ENCODE results near the gene ELP6. TPM values are rescaled to one million over a fixed set of nuclear protein-coding genes. Genes with fewer than 3 reads are reported as not detected.

ELP6 gene
- total RNA-seq, 1 experiment from 2014 or later: 62.0 TPM

- H3K4me3 Mint-ChIP-seq: no peak overlapping the region
- no peaks in the 10 kb centered on the region for H3K4me1 Mint-ChIP-seq
- ChIA-PET POLR2A (interaction anchor here (0.7 kb wide), 1 partner anchor 76 kb away, joined by 7 read pairs; no protein-coding TSS in a partner anchor), CTCF (no interaction called here)
- no peak for ATAC-seq
- H3K27ac Mint-ChIP-seq: no peak overlapping the region
- H3K27me3 Mint-ChIP-seq (ENCODE audit: low read depth): no peaks in the 10 kb centered on the region
- H3K36me3 Mint-ChIP-seq: peaks cover 42% of the 10 kb centered on the region
- no peak for DNase-seq (ENCODE audit: low spot score)
- H3K9me3 Mint-ChIP-seq: no peaks in the 10 kb centered on the region
- TF ChIP-seq NFATC4 (CRISPR knock-in tag; IDR thresholded peaks at IDR 0.05): no peak
- TF ChIP-seq, protein P1, sequence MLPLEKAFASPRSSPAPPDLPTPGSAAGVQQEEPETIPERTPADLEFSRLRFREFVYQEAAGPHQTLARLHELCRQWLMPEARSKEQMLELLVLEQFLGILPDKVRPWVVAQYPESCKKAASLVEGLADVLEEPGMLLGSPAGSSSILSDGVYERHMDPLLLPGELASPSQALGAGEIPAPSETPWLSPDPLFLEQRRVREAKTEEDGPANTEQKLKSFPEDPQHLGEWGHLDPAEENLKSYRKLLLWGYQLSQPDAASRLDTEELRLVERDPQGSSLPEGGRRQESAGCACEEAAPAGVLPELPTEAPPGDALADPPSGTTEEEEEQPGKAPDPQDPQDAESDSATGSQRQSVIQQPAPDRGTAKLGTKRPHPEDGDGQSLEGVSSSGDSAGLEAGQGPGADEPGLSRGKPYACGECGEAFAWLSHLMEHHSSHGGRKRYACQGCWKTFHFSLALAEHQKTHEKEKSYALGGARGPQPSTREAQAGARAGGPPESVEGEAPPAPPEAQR (CRISPR knock-in tag; IDR thresholded peaks at IDR 0.05): no peak
- no peak for TF ChIP-seq ZNF121 (CRISPR knock-in tag; IDR thresholded peaks at IDR 0.05)
- no peak for TF ChIP-seq OVOL2 (CRISPR knock-in tag; IDR thresholded peaks at IDR 0.05; ENCODE audit: borderline replicate concordance)
Measured at GRCh38 chr3:47495886-47496285, 17.6 kb downstream of the ELP6 start.

DNA sequence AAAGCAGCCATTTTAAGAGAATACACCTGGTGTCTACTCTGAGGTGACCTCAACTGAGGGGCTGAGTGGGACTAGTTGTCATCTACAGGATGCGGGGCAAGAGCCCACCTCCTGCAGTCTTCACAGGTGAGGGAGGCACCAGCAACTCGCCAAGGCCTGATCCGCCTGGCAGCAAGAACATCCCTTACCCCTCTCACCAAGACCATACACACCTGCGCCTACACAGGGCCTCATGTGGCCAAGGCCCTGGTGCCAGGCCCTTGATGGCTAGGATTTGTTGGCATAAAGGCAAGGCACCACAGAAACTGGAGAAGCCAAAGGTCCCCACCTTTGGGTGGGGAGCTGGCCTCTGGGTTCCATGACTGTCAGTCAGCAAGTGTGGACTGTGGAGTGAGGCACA lies 18.4 kb downstream of the ELP6 start:
- no peaks in the 10 kb centered on the region for H3K4me1 Mint-ChIP-seq
- no peaks in the 10 kb centered on the region for H3K27me3 Mint-ChIP-seq (ENCODE audit: low read depth)
- DNase-seq (ENCODE audit: low spot score): no peak
- peaks cover 37% of the 10 kb centered on the region for H3K36me3 Mint-ChIP-seq
- TF ChIP-seq RORB (CRISPR knock-in tag; IDR thresholded peaks at IDR 0.05) (no peak), GRHL2 (CRISPR knock-in tag; IDR thresholded peaks at IDR 0.05; ENCODE audit: insufficient replicate concordance, severe bottlenecking) (no peak), TCF7 (CRISPR knock-in tag; IDR thresholded peaks at IDR 0.05; ENCODE audit: low read depth) (no peak), TP53 (CRISPR knock-in tag; IDR thresholded peaks at IDR 0.05) (no peak), E2F1 (CRISPR knock-in tag; IDR thresholded peaks at IDR 0.05) (no peak), AR (CRISPR knock-in tag; IDR thresholded peaks at IDR 0.05) (no peak)
- TF ChIP-seq, protein P2, sequence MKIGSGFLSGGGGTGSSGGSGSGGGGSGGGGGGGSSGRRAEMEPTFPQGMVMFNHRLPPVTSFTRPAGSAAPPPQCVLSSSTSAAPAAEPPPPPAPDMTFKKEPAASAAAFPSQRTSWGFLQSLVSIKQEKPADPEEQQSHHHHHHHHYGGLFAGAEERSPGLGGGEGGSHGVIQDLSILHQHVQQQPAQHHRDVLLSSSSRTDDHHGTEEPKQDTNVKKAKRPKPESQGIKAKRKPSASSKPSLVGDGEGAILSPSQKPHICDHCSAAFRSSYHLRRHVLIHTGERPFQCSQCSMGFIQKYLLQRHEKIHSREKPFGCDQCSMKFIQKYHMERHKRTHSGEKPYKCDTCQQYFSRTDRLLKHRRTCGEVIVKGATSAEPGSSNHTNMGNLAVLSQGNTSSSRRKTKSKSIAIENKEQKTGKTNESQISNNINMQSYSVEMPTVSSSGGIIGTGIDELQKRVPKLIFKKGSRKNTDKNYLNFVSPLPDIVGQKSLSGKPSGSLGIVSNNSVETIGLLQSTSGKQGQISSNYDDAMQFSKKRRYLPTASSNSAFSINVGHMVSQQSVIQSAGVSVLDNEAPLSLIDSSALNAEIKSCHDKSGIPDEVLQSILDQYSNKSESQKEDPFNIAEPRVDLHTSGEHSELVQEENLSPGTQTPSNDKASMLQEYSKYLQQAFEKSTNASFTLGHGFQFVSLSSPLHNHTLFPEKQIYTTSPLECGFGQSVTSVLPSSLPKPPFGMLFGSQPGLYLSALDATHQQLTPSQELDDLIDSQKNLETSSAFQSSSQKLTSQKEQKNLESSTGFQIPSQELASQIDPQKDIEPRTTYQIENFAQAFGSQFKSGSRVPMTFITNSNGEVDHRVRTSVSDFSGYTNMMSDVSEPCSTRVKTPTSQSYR (CRISPR knock-in tag; IDR thresholded peaks at IDR 0.05): no peak
- POLR2A ChIA-PET: no interaction called here
- no peak for ATAC-seq
- H3K4me3 Mint-ChIP-seq: no peak overlapping the region
- no peak overlapping the region for H3K27ac Mint-ChIP-seq
- CTCF ChIA-PET: interaction anchor here (0.8 kb wide), 1 partner anchor 7 kb away, joined by 4 read pairs; no protein-coding TSS in a partner anchor
- H3K9me3 Mint-ChIP-seq: no peaks in the 10 kb centered on the region

DNA sequence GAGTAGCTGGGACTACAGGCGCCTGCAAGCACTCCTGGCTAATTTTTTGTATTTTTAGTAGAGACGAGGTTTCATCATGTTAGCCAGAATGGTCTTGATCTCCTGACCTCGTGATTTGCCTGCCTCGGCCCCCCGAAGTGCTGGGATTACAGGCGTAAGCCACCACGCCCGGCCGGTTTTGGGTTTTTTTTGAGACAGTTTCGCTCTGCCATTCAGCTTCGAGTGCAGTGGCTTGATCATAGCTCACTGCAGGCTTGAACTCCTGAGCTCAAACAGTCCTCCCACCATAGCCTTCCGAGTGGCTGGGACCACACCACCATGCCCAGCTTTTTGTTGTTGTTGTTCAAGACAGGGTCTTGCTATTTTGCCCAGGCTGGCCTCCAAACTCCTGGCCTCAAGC lies 21.7 kb downstream of the ELP6 start:
- CTCF ChIA-PET: interaction anchor here (1.3 kb wide), 1 partner anchor 9 kb away, joined by 4 read pairs; no protein-coding TSS in a partner anchor
- DNase-seq (ENCODE audit: low spot score) (no peak), ATAC-seq (no peak)
- Mint-ChIP-seq H3K27me3 (ENCODE audit: low read depth) (no peaks in the 10 kb centered on the region), H3K4me1 (no peaks in the 10 kb centered on the region), H3K4me3 (no peak overlapping the region), H3K9me3 (no peaks in the 10 kb centered on the region), H3K27ac (no peak overlapping the region), H3K36me3 (peaks cover 23% of the 10 kb centered on the region)
- TF ChIP-seq TCF7 (CRISPR knock-in tag; IDR thresholded peaks at IDR 0.05; ENCODE audit: low read depth) (no peak), ZNF121 (CRISPR knock-in tag; IDR thresholded peaks at IDR 0.05) (0 out of 2 replicates have a peak, but pooled peaks have one; percentile 30), CREM (CRISPR knock-in tag; IDR thresholded peaks at IDR 0.05) (no peak), ZNF317 (CRISPR knock-in tag; IDR thresholded peaks at IDR 0.05; ENCODE audit: borderline replicate concordance, low read depth) (no peak), RELA (CRISPR knock-in tag; IDR thresholded peaks at IDR 0.05; ENCODE audit: borderline replicate concordance) (no peak)
- TF ChIP-seq, protein P3, sequence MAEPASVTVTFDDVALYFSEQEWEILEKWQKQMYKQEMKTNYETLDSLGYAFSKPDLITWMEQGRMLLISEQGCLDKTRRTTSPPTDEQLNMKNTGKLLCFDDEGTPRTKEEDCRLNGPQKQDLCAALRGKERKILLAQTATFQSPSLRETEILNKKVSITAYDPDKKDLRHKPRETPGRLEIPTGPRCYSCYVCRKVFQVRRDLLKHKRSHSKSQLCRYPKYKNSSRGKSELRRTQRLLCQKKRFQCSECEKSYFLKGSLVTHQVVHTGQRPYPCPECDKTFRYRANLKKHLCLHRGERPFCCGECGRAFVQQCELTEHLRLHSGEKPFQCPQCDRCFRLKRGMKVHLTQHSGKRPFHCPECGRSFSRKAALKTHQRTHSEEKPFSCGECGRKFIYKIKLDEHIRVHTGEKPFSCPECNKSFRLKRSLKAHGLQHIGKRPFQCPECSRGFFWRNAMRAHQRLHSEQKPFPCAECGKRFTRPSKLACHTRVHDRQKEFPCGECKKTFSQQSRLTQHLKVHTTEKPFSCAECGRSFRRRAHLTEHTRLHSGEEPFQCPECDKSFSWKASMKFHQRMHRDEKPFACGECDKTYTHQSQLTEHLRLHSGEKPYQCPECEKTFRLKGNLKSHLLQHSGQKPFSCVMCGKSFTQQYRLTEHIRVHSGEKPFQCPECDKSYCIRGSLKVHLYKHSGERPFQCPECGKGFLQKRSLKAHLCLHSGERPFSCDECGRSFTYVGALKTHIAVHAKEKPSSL (CRISPR knock-in tag; conservative IDR thresholded peaks at IDR 0.05): no peak
- TF ChIP-seq, protein P4, sequence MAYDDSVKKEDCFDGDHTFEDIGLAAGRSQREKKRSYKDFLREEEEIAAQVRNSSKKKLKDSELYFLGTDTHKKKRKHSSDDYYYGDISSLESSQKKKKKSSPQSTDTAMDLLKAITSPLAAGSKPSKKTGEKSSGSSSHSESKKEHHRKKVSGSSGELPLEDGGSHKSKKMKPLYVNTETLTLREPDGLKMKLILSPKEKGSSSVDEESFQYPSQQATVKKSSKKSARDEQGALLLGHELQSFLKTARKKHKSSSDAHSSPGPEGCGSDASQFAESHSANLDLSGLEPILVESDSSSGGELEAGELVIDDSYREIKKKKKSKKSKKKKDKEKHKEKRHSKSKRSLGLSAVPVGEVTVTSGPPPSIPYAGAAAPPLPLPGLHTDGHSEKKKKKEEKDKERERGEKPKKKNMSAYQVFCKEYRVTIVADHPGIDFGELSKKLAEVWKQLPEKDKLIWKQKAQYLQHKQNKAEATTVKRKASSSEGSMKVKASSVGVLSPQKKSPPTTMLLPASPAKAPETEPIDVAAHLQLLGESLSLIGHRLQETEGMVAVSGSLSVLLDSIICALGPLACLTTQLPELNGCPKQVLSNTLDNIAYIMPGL (CRISPR knock-in tag; IDR thresholded peaks at IDR 0.05): no peak
- POLR2A ChIA-PET: no interaction called here

Measured in WTC11 (cell line).